HT1080 (cell line): ENCODE measurements around the gene ADAM15. TPM values are rescaled to one million over a fixed set of nuclear protein-coding genes. Genes with fewer than 3 reads are reported as not detected.

Experiments
- DNase-seq: peaks from one replicate; pipeline ENCODE4 v3.0.0-alpha.2; 2015; ENCODE audit warnings: low read depth
- total RNA-seq: library from RNA; depleted of rRNA; stranded (reverse); fragments of >200 nt; shearing (Covaris generic); gene quantifications from 2 replicates; pipeline ENCODE4 v1.2.3, GENCODE V29; 2014

ADAM15 gene
- total RNA-seq, 1 experiment from 2014 or later, result 262 TPM

DNA sequence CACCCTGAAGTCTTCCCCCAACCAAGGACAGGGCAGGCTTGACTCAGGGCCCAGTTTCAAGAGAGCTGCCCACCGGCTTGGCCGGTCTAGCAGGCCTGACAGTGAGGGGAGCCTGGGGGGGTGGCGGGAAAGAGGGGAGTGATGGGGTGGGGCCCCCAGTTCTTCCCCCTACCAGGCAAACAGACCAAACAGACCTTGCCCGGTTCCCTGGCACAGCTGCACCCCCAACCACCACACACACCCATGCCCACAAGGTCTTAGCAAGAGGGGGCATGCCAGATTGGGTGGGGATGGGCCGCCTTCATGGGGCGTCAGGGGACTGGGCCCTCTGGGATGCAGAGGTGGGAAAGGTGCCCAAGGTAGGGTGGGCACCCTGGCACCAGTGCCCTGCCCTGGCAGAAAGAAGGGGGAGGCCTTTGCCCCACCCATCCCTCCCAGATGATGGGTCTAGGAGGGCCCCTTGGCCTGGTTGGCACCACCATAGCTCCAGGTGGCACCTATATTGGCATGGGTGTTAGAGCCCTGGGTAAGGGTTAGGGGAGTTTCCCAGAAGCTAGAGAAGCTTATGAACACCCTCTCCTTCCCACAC, 39.6 kb upstream of the ADAM15 start:
- no peak for DNase-seq

DNA sequence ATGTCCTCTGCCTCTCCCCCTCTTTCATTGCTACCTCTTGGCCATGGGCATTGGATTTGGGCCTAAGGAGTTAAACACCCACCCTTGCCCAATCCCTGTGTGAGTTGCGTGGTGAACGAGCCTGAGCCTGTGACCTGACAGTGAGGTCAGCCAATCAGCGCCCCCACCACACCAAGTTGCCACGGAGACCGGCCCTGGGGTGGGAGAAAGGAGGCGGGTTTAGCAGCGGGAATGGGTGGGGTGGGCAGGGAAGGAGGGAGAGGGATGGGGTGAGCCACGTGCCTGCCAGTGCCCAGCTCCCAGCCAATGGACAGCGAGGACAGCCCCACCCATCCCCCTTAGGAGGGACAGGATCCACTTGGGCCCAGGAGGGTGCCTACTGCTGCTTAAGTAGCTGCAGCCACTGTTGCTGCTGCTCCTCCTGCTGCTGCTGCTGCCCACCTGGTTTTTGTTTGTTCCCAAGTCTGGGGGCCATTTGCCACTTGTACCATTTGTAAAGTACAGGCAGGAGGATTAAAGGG, 39.0 kb upstream of the ADAM15 start:
- no peak for DNase-seq

- DNase-seq, result no peak
These were observed 38.1 kb upstream of the ADAM15 start for GRCh38 chr1:155012776-155013602.

DNA sequence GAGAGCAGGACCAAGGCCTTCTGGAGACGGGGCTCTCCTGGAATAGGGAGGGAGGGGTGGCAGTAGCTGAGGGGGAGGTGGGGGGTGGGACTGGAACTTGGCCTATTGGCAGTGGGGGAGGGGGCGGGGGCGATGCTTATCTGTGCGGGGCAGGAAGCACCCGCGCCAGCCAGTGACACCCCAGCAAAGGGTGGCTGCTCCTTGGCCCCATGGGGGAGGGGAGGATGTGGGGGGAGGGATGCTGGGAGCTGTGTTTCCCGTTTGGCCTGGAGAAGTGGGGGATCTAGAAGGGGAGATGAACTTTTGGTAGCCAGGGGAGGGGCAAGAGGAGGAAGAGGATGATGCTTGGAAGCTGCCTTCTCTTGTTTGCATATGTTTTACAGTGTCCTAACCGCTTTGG, 37.5 kb upstream of the ADAM15 start:
- DNase-seq, result no peak

DNA sequence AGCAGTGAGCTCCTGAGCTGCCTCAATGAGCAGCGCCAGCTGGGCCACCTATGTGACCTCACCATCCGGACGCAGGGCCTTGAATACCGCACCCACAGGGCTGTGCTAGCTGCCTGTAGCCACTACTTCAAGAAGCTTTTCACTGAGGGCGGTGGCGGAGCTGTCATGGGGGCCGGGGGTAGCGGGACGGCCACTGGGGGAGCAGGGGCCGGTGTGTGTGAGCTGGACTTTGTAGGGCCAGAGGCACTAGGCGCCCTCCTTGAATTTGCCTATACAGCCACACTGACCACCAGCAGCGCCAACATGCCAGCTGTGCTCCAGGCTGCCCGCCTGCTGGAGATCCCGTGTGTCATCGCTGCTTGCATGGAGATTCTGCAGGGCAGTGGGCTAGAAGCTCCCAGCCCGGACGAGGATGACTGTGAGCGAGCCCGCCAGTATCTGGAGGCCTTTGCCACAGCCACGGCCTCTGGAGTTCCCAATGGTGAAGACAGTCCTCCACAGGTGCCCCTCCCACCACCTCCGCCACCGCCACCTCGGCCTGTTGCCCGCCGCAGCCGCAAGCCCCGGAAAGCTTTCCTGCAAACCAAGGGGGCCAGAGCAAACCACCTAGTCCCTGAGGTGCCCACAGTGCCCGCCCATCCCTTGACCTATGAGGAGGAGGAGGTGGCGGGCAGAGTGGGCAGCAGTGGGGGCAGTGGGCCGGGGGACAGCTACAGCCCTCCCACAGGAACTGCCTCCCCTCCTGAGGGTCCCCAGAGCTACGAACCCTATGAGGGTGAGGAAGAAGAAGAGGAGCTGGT, 36.2 kb upstream of the ADAM15 start:
- no peak for DNase-seq

DNA sequence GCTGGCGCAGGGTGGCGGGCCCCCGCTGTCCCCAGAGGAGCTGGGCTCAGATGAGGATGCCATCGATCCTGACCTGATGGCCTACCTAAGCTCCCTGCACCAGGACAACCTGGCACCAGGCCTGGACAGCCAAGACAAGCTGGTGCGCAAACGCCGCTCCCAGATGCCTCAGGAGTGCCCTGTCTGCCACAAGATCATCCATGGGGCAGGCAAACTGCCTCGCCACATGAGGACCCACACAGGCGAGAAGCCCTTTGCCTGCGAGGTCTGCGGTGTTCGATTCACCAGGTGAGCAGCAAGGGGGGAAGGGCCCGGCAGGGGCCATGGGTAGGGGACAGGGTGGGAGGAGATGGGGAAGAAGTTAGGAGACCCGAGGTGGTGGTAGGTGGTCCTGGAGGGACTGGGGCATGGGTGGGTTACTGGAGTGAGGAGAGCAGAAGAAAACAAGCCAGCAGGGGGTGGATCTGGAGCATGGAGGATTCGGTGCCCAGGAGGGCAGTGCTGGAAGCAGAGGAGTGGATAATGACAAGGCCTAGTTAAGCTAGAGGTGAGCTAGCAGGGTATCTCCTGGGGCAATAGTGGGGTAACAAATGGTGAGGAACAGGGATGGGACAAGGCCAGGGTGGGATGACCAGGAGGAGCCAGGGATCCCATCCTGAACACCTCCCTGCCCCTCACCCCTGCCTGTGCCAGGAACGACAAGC, 35.4 kb upstream of the ADAM15 start:
- DNase-seq, result no peak

GRCh38 chr1:155016231-155016831, 34.8 kb upstream of the ADAM15 start:
- DNase-seq, result no peak

DNA sequence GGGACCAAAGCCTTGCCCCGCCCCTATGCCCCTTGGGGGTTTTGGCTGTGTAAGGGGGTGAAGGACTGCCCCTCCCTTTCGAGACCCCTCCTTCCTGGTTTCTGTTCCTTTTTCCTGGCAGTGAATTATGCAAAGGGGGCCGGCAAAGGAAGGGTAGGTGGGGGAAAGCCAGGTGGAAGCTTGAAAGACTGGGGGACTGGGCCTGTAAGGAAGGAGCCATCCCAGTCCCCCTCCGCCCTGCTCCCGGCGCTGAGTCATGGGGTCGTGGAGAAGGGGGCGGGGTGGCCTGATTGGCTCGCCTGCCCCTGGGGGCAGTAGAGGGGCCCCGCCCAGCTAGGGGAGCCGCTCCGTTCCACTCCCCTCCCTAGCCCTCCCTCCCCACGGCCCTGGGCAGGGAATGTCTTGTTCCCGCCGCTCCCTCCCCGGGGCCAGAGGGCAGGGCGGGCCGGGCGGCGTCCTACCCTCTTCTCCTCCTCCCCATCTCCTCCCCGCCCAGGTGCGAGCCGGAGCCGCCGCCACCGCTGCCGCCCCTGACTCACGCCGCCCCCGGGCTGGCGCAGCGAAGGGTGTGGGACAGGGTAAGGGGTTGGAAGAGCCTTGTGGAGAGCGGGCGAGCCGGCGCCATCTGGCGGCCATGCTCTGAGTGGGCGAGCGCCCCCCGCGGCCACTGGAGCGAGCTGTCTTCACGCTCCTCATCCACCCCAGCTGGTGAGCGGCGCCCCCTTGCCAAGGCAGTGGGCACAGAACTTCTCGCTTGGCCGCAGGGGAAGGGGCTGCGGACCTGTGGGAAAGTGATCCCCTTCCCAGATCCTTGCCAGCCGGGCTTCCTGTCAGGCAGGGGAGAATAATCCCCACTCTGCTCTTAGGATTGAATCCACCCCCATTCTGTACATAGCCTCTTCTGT, 33.8 kb upstream of the ADAM15 start:
- peak; percentile 97 for DNase-seq

GRCh38 chr1:155017946-155018316, 33.2 kb upstream of the ADAM15 start:
- no peak for DNase-seq

- DNase-seq, result no peak
These were observed 32.3 kb upstream of the ADAM15 start for GRCh38 chr1:155018617-155019348.

DNA sequence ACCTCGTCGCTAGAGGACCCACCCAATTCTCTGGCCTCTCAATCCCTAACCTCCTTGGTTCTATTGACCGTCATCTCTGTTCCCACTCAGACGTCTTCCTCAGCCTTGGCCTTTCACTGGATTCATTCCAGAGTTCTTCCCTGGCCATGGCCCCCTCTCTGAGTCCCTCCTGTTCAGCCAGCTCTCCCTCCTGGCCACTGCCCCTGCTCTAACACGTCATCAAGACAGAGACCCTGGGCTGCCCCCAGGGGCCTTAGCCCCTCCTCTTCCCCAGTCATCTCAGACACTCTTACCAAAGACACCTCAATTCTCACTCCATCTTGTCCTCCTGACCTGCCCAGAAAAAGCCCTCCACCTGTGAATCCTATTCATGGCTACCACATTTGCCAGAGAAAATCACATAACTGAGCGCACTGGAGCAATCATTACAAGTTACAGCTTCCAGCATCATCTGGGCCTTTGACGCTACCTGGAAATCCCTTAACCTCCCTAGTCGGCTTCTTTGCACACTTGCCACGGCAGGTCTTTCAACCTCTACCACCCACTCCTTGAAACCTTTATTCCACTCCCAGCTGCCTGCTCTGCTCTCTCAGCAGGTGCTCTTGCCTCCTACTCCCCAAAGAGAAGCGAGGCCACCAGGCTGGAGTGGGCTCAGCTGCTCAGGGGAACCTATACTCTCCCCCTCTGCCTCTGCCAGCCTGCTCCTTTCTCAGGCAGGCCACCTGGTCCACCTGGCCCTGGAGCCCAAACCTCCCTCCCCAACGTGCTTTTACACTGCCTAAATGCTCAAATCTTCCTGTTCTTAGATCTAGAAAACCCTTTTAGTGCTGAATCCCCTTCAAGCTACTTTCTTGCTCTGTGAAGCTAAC, 31.5 kb upstream of the ADAM15 start:
- no peak for DNase-seq

DNA sequence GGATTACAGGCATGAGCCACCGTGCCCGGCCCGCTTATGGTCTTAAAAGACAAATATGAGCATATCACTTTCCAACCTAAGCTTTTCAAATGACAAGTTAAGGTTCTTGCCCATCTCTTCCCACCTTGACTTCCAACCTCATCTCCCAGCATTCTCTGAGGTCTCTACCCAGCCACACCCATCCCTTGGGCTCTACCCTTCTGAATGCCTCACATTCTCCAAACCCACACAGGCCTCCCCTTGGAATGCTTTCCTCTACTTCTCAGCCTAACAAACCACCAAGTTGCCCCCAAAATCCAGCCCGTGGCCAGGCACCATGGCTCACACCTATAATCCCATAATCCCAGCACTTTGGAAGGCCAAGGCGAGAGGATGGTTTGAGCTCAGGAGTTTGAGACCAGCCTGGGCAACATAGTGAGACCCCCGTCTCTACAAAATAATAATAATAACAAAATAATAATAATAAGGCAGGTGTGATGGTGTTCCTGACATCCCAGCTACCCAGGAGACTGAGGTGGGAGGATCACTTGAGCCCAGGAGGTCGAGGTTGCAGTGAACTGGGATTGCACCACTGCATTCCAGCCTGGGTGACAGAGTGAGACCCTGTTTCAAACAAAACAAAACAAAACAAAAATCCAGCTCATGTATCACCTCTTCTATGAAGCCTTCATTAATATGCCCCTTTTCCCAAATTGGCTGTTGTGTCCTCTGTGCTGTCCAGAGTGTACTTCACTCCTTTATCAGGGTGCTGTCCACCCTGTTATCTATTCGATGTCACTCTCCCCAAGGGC, 28.8 kb upstream of the ADAM15 start:
- no peak for DNase-seq

DNA sequence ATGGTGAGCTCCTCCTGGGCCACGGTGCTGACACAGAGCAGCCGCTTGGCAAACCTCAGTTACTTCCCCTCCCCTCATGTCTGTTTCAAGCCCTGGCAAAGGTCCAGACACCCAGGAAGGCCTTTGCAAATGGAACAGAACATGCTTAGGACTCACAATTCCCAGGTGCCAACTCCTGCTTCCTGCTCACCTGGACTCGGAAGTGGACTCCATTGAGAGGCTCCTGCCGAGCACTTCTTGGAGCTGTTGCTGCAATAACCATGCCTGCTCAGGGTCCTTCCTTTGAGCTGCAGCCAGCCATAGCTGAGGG, 28.2 kb upstream of the ADAM15 start:
- DNase-seq, result no peak

GRCh38 chr1:155023627-155024026, 27.5 kb upstream of the ADAM15 start:
- no peak for DNase-seq

DNA sequence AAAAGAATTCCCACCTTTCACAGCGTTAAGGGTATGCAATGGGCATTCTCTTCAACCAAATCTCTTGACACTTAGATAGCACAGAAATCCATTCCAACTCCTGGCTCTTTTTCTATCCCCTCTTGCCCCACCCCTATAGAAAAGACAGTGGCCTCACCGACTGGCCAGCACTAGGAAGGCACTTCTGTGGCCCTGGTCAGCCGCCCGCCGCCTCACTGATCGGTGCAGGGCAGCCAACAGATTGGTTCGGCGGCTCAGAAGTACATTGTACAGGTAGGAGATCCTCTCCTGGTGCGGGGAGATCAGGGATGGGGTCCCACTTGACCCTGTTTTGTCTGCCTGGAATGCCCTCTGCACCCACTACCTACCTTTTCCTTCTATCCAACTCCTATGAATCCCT, 26.8 kb upstream of the ADAM15 start:
- DNase-seq, result no peak

DNA sequence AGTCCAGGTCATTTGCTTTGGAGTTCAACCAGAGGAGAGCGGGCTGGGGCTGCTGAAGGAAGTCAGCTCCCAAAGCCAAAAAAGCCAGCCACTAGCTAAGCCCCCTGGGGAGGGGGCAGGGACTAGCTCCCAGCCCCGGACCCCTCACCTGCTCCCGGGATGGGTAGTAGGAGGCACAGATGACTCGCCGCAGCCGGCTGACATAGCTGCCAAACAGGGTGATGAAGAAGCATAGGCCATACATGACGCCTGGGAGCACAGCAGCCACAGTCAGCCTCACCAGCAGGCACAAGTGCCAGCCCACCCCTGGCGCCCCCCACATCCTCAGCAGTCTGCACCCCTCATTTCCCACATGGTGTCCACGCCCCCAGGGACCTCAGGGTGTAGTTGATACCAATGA, 25.0 kb upstream of the ADAM15 start:
- DNase-seq, result no peak

GRCh38 chr1:155026588-155026987, 24.5 kb upstream of the ADAM15 start:
- DNase-seq, result peak; percentile 52
